ENCODE results near the gene RSPO1.

Gene RSPO1

GRCh38 chr1:37570528-37571334, 64.0 kb downstream of the RSPO1 start:
- no peak for DNase-seq (ENCODE audit: low read depth in 2 of 2)

- DNase-seq (ENCODE audit: low read depth in 2 of 2): no peak
These were observed 67.7 kb downstream of the RSPO1 start for GRCh38 chr1:37567023-37567422.

- no peak for DNase-seq (ENCODE audit: low read depth in 2 of 2)
These were observed 69.8 kb downstream of the RSPO1 start for GRCh38 chr1:37564892-37565291.

GRCh38 chr1:37562984-37563383, 71.7 kb downstream of the RSPO1 start:
- DNase-seq (ENCODE audit: low read depth in 2 of 2): no peak

All from fibroblast of skin of left biceps (primary cell).